GM12892 (cell line): ENCODE results near the gene PARVB.
A peak's percentile ranks its signal among the peaks of the same experiment; 100 is the strongest.

Experiments used
- POLR2A ChIP-seq: IDR thresholded peaks from 2 replicates; pipeline ENCODE4 v1.6.1; 2011; ENCODE audit warnings: low read depth, low read length, control low read depth
- POLR2AphosphoS5 ChIP-seq: IDR thresholded peaks from 2 replicates; pipeline ENCODE4 v1.6.1; 2011; ENCODE audit warnings: low read depth, low read length, control low read depth

DNA sequence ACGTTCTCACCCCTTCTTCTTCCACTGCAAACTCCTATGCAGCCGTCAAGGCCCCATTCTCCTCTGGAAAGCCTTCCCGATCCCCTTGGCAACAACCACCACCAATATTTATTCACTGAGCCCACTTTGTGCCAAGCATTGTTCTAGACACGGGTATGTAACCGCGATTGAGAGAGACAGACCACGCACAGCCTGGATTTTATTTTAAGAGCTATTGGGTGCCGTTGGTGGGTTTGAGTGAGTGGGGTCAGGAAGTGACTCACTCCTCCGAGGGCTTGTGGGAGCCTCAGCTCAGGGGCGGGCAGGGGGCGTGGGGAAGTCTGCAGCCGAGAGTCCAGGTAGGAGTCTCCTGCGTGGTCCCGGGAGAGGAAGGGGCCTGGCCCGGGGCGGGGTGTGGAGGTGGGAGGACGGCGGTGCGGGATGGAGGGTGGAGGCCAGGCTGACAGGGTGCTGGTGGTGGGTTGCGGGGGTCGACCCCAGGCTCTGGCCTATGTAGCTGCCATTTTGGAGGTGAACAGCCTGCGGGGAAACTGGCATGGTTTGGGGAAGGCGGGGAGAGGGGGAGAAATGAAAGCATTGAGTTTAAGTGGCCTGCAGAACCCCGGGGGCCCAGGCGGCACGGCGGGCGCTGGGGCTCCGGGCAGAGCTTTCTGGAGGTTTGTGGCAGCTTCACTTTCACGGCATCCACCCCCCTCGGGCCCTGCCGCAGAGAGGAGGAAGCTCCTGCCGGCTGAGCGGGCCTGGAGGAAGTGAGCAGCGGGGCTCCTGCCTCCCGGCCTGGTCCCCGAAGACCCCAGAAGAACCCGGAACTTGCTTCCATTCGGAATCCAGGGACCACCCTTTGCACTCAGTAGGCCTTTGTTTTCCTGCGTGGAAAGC is 157.2 kb downstream of the PARVB start:
- TF ChIP-seq POLR2A (peak; percentile 58; the same call in 1 of the 2 replicates), POLR2AphosphoS5 (no peak)
